GM06990 (cell line): ENCODE measurements around the gene RNF150.

Experiments used
- DNase-seq: peaks from one replicate; pipeline ENCODE4 v3.0.0-alpha.2; 2011; ENCODE audit not compliant: insufficient read length; ENCODE audit errors: extremely low read depth
- H3K27me3 ChIP-seq: replicated peaks from 2 replicates; pipeline ENCODE4 v1.6.0; 2011; ENCODE audit warnings: low read length; ENCODE audit not compliant: control insufficient read depth, insufficient read depth
- H3K36me3 ChIP-seq: 2 replicates; pipeline ENCODE4 v1.5.1; 2011; ENCODE audit warnings: low read length; ENCODE audit not compliant: control insufficient read depth, insufficient read depth
- H3K4me3 ChIP-seq: replicated peaks from 2 replicates; pipeline ENCODE4 v1.5.1; 2011; ENCODE audit warnings: low read depth, mild to moderate bottlenecking, control low read depth, low read length
- CTCF ChIP-seq: IDR thresholded peaks from 2 replicates; pipeline ENCODE4 v1.5.1; 2011; ENCODE audit warnings: low read length, control low read depth, mild to moderate bottlenecking, inconsistent platforms; ENCODE audit not compliant: insufficient read depth, poor library complexity, severe bottlenecking

Gene RNF150

GRCh38 chr4:140989944-140990343 is 143.3 kb downstream of the RNF150 start:
- Histone ChIP-seq H3K36me3 (no peaks in the 10 kb centered on the region), H3K27me3 (no peaks in the 10 kb centered on the region), H3K4me3 (no peak overlapping the region)
- no peak for DNase-seq
- no peak for TF ChIP-seq CTCF

- Histone ChIP-seq H3K4me3 (no peak overlapping the region), H3K36me3 (no peaks in the 10 kb centered on the region), H3K27me3 (no peaks in the 10 kb centered on the region)
- no peak for DNase-seq
- TF ChIP-seq CTCF, result no peak
Measured at GRCh38 chr4:140986045-140986444, 147.2 kb downstream of the RNF150 start.

- H3K4me3 ChIP-seq, result no peak overlapping the region
- no peaks in the 10 kb centered on the region for H3K27me3 ChIP-seq
- no peaks in the 10 kb centered on the region for H3K36me3 ChIP-seq
- no peak for DNase-seq
- no peak for TF ChIP-seq CTCF
Measured at GRCh38 chr4:140982613-140983340, 150.5 kb downstream of the RNF150 start.

GRCh38 chr4:140980426-140981200 is 152.7 kb downstream of the RNF150 start:
- TF ChIP-seq CTCF, result no peak

GRCh38 chr4:140976768-140977167 is 156.5 kb downstream of the RNF150 start:
- H3K27me3 ChIP-seq, result no peaks in the 10 kb centered on the region
- TF ChIP-seq CTCF, result no peak
- no peak overlapping the region for H3K4me3 ChIP-seq
- no peak for DNase-seq
- no peaks in the 10 kb centered on the region for H3K36me3 ChIP-seq

More at GRCh38 chr4:140980426-140981200, 152.7 kb downstream of the RNF150 start:
- H3K27me3 ChIP-seq, result no peaks in the 10 kb centered on the region
- no peaks in the 10 kb centered on the region for H3K36me3 ChIP-seq
- H3K4me3 ChIP-seq, result no peak overlapping the region
- peak; percentile 28 for DNase-seq
